ENCODE measurements around the gene TCIRG1. TPM values are rescaled to one million over a fixed set of nuclear protein-coding genes. Genes with fewer than 3 reads are reported as not detected.

The TCIRG1 gene
- total RNA-seq, 3 donors from 2014 or later: 71.4 to 135 (median 90.3) TPM

GRCh38 chr11:68009391-68010089, 29.3 kb upstream of the TCIRG1 start:
- intact Hi-C loops (cut with DNase I; ENCODE audit: low total_unique reads): loop anchor here (1.0 to 2.0 kb wide), 2 partner anchors 196 to 203 kb away; partner anchors contain the start of gene KMT5B
- H3K4me3 ChIP-seq: peak overlapping the region; percentile 36 to 63 (median 37)
- peaks cover 34 to 35% of the 10 kb centered on the region in 2 donors for H3K4me1 ChIP-seq
- H3K36me3 ChIP-seq: no peaks in the 10 kb centered on the region
- no peaks in the 10 kb centered on the region for H3K9me3 ChIP-seq
- no peaks in the 10 kb centered on the region for H3K27me3 ChIP-seq
- TF ChIP-seq POLR2A (IDR thresholded peaks at IDR 0.05): no peak
- no peak for TF ChIP-seq CTCF (IDR thresholded peaks at IDR 0.05)
- TF ChIP-seq POLR2AphosphoS5 (IDR thresholded peaks at IDR 0.05): no peak
- no peak for DNase-seq (ENCODE audit: low spot score in 2 of 2)
- peak overlapping the region; percentile 95 to 98 for H3K27ac ChIP-seq

- peak; percentile 56 to 87 (median 85) for TF ChIP-seq POLR2AphosphoS5 (IDR thresholded peaks at IDR 0.05)
- no peak for TF ChIP-seq POLR2A (IDR thresholded peaks at IDR 0.05)
- TF ChIP-seq CTCF (IDR thresholded peaks at IDR 0.05): peak in 1 of 3 donors; percentile 15
- intact Hi-C loops (cut with DNase I; ENCODE audit: low total_unique reads): loop anchor here (1.0 to 2.0 kb wide), 2 partner anchors 195 to 202 kb away; partner anchors contain the start of gene KMT5B
Measured at GRCh38 chr11:68010090-68011041, 28.5 kb upstream of the TCIRG1 start, which contains the start of gene ALDH3B1. Gene ALDH3B1, plus strand, starts transcription at chr11:68010327. Its CDS starts 4,971 bp downstream, at chr11:68015298.

GRCh38 chr11:68011051-68011943, 27.5 kb upstream of the TCIRG1 start:
- DNase-seq (ENCODE audit: low spot score in 2 of 2): no peak
- no peaks in the 10 kb centered on the region for H3K36me3 ChIP-seq
- H3K4me3 ChIP-seq: peak overlapping the region; percentile 36 to 63 (median 37)
- H3K4me1 ChIP-seq: peaks cover 35 to 36% of the 10 kb centered on the region in 2 donors
- H3K27ac ChIP-seq: peak overlapping the region; percentile 95 to 98
- intact Hi-C loops (cut with DNase I; ENCODE audit: low total_unique reads): loop anchor here (2.0 kb wide), 1 partner anchor 202 kb away; the partner anchor contains the start of gene KMT5B
- no peaks in the 10 kb centered on the region for H3K9me3 ChIP-seq
- no peaks in the 10 kb centered on the region for H3K27me3 ChIP-seq
- no peak for TF ChIP-seq CTCF (IDR thresholded peaks at IDR 0.05)
- TF ChIP-seq POLR2A (IDR thresholded peaks at IDR 0.05): no peak
- no peak for TF ChIP-seq POLR2AphosphoS5 (IDR thresholded peaks at IDR 0.05)

More at GRCh38 chr11:68010090-68011041, 28.5 kb upstream of the TCIRG1 start, which contains the start of gene ALDH3B1:
- Histone ChIP-seq H3K9me3 (no peaks in the 10 kb centered on the region), H3K4me1 (peaks cover 35 to 36% of the 10 kb centered on the region in 2 donors), H3K27ac (peak within 1 kb of the TSS; percentile 95 to 98), H3K36me3 (no peaks in the 10 kb centered on the region), H3K27me3 (no peaks in the 10 kb centered on the region), H3K4me3 (peak within 1 kb of the TSS; percentile 36 to 63 (median 37))
- peak; percentile 82 to 85 for DNase-seq (ENCODE audit: low spot score in 2 of 2)

GRCh38 chr11:68012044-68012842, 26.6 kb upstream of the TCIRG1 start:
- intact Hi-C loops (cut with DNase I; ENCODE audit: low total_unique reads): no loop called here
- H3K9me3 ChIP-seq: no peaks in the 10 kb centered on the region
- no peak overlapping the region for H3K4me3 ChIP-seq
- TF ChIP-seq POLR2AphosphoS5 (IDR thresholded peaks at IDR 0.05) (no peak), CTCF (IDR thresholded peaks at IDR 0.05) (no peak), POLR2A (IDR thresholded peaks at IDR 0.05) (no peak)
- no peak for DNase-seq (ENCODE audit: low spot score in 2 of 2)
- H3K27me3 ChIP-seq: no peaks in the 10 kb centered on the region
- H3K4me1 ChIP-seq: peaks cover 35 to 36% of the 10 kb centered on the region in 2 donors
- no peaks in the 10 kb centered on the region for H3K36me3 ChIP-seq
- H3K27ac ChIP-seq: peak overlapping the region; percentile 95 to 98

Measured in breast epithelium (tissue), 4 donors.